Activated CD4-positive, alpha-beta memory T cell treated with anti-CD3 and anti-CD28 coated beads for 36 hours (primary cell): ENCODE results near the gene GPC5. TPM values are rescaled to one million over a fixed set of nuclear protein-coding genes. Genes with fewer than 3 reads are reported as not detected.
"Not testable (repeated sequence)": the region's sequence is repeated elsewhere in the genome, so short reads cannot be mapped to it uniquely, and the experiment has no call there.

Experiments used
- CTCF ChIA-PET: fragments of 350-600 bp; sonication (Branson Sonifier 250); formaldehyde crosslinking; loops from one replicate; lab custom pipeline; 2021; ENCODE audit warnings: antibody characterized with exemption, inconsistent platforms; lab: Charles Lee
- POLR2A ChIA-PET: fragments of 350-600 bp; sonication (Branson Sonifier 250); formaldehyde crosslinking; loops from one replicate; lab custom pipeline; 2021; ENCODE audit warnings: antibody characterized with exemption; lab: Charles Lee
- DNase-seq: peaks from one replicate; pipeline ENCODE4 v3.0.0-alpha.2; 2020
- H3K27ac Mint-ChIP-seq: one replicate; pipeline ENCODE4 v1.8.0; 2021; ENCODE audit warnings: mixed read lengths
- H3K27me3 Mint-ChIP-seq: one replicate; pipeline ENCODE4 v1.8.0; 2021; ENCODE audit warnings: mixed read lengths
- H3K36me3 Mint-ChIP-seq: one replicate; pipeline ENCODE4 v1.8.0; 2021; ENCODE audit warnings: mixed read lengths
- H3K4me1 Mint-ChIP-seq: one replicate; pipeline ENCODE4 v1.8.0; 2021; ENCODE audit warnings: low read depth, mixed read lengths
- H3K4me3 Mint-ChIP-seq: one replicate; pipeline ENCODE4 v1.8.0; 2021; ENCODE audit warnings: mild to moderate bottlenecking, mixed read lengths
- H3K9me3 Mint-ChIP-seq: one replicate; pipeline ENCODE4 v1.8.0; 2021; ENCODE audit warnings: mixed read lengths
- intact Hi-C: fragments of 100-400 bp; cut with micrococcal nuclease; formaldehyde crosslinking; loops from one replicate; pipeline ENCODE4 v1.15.1; 2023
- total RNA-seq, 2 experiments: library from RNA; stranded (reverse); gene quantifications; one replicate each; pipeline ENCODE4 v1.2.3, GENCODE V29; 2021

The GPC5 gene
- total RNA-seq, 2 experiments from 2014 or later, result 0.17 to 0.29 TPM

DNA sequence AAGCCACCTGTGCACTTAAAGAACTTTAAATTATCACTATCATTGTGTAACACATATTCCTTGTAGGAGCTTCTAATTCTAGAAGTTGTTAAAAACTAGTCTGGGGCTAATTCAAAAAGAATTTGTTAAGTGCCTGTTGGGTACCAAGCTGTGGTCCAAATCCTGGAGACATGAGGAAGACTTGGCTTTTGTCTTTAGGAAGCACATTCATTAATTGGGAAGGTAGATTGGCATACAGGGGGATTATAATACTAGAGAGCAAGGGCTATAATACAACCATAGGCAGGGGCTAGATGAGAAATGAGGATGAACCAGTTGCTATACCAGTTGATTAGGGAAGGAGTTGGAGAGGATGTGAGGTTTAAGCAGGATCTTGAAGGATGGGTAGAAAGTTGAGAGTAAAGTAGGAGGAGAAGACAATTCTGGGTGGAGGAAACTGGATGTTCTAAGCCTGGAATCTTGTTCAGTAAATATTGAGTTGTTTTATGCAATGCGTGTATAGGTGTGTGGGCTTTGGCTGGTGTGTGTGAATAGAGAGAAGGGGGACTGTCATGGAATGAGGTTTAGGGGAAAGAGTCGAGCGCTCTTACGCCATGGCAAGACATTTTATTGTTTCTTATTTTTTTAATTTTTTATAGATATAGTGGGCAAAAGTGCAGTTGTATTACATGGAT lies 350.1 kb downstream of the GPC5 start:
- intact Hi-C loops, result no loop called here
- POLR2A ChIA-PET, result no interaction called here

DNA sequence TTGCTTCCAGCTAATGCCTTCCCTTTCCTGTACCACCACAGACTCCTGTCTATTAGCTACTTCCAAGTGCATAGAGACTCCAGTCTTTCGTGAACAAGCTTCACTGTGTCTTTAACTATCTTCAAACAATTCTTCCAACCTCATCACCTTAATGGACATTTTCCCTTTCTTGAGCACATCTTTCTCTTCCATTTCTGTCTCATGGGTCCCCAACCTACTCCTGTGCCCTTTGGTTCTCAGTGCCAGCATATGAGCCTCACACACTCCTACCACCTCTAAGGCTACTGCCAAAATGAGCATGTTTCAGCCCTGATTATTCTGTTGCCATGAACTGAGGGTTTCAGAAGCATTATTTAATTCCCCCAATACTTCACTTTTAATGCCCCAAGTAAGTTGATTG lies 360.3 kb downstream of the GPC5 start:
- Mint-ChIP-seq H3K9me3 (no peaks in the 10 kb centered on the region), H3K27me3 (no peaks in the 10 kb centered on the region), H3K4me3 (no peak overlapping the region), H3K36me3 (no peaks in the 10 kb centered on the region), H3K27ac (no peak overlapping the region), H3K4me1 (no peaks in the 10 kb centered on the region)
- no peak for DNase-seq
- intact Hi-C loops, result no loop called here
- ChIA-PET CTCF (no interaction called here), POLR2A (no interaction called here)

More for the DNA sequence above, 350.1 kb downstream of the GPC5 start:
- Mint-ChIP-seq H3K36me3 (no peaks in the 10 kb centered on the region), H3K9me3 (no peaks in the 10 kb centered on the region), H3K4me1 (no peaks in the 10 kb centered on the region), H3K4me3 (no peak overlapping the region), H3K27me3 (no peaks in the 10 kb centered on the region), H3K27ac (no peak overlapping the region)
- CTCF ChIA-PET, result no interaction called here
- no peak for DNase-seq

DNA sequence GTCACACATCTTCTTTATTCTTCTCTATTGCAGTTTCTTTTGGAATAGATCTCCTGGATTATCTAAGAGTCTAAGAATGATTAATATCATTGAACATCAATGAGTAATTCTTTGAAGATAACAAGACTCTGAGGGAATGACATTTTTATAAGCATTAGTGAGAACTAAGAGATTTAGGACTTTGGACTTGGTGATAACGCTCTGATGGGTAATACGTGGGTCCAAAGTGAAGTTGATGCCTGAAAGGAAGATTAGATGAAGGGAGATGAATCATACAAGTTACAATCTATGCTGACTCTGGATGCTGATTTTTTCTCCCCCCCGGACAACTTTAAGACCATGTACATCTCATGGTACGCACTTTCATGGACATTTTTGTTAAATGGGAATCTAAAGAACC lies 364.5 kb downstream of the GPC5 start:
- Mint-ChIP-seq H3K27ac (no peak overlapping the region), H3K4me1 (no peaks in the 10 kb centered on the region), H3K4me3 (no peak overlapping the region), H3K36me3 (no peaks in the 10 kb centered on the region), H3K27me3 (no peaks in the 10 kb centered on the region), H3K9me3 (no peaks in the 10 kb centered on the region)
- intact Hi-C loops, result no loop called here
- DNase-seq, result no peak
- CTCF ChIA-PET, result no interaction called here
- POLR2A ChIA-PET, result no interaction called here

GRCh38 chr13:91764527-91764926 lies 366.1 kb downstream of the GPC5 start:
- no peak for DNase-seq
- Mint-ChIP-seq H3K4me3 (no peak overlapping the region), H3K4me1 (no peaks in the 10 kb centered on the region), H3K9me3 (no peaks in the 10 kb centered on the region), H3K27me3 (no peaks in the 10 kb centered on the region), H3K36me3 (no peaks in the 10 kb centered on the region), H3K27ac (no peak overlapping the region)
- intact Hi-C loops, result no loop called here
- ChIA-PET CTCF (no interaction called here), POLR2A (no interaction called here)

GRCh38 chr13:91767651-91768050 lies 369.2 kb downstream of the GPC5 start:
- no peak overlapping the region for H3K4me3 Mint-ChIP-seq
- H3K9me3 Mint-ChIP-seq, result no peaks in the 10 kb centered on the region
- H3K27ac Mint-ChIP-seq, result no peak overlapping the region
- CTCF ChIA-PET, result no interaction called here
- no peaks in the 10 kb centered on the region for H3K4me1 Mint-ChIP-seq
- intact Hi-C loops, result no loop called here
- no peaks in the 10 kb centered on the region for H3K36me3 Mint-ChIP-seq
- H3K27me3 Mint-ChIP-seq, result no peaks in the 10 kb centered on the region
- POLR2A ChIA-PET, result no interaction called here
- no peak for DNase-seq

DNA sequence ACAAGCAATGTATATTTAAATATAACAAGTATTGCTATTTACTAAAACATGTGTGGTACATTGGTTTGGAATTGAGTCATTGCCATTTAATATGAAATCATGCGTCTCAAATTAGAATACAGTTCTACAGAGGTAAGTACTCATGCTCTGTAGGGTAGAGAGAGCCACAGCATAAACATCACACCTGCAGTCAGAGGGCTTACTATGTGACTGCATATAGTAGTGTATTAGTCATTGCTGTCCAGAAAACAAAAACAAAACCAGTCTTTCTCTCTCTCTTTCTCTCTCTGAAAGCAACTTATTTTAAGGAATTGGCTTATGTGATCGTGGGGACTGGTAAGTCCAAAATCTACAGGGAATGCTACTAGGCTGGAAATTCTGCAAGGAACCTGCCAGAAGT lies 370.3 kb downstream of the GPC5 start:
- no peak for DNase-seq
- Mint-ChIP-seq H3K27ac (no peak overlapping the region), H3K4me1 (no peaks in the 10 kb centered on the region), H3K36me3 (no peaks in the 10 kb centered on the region), H3K4me3 (no peak overlapping the region), H3K9me3 (no peaks in the 10 kb centered on the region), H3K27me3 (no peaks in the 10 kb centered on the region)
- intact Hi-C loops, result no loop called here
- CTCF ChIA-PET, result no interaction called here
- POLR2A ChIA-PET, result no interaction called here

DNA sequence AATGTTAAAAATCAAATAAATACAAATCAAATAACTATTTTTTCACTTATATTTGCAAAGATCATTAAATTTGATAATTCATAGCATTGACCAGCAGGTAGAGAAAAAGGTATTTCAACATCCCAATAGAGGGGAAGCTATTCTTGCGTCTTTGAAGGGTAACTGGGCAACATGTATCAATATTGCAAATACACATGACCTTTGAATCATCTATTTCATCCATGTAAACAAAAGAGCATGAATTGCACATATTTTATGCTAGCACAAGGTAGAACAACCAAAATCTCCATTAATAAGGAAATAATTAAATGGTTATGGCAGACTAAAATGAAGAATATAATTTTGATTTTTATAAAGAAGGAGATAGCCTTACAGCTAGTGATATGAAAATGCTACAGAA lies 372.8 kb downstream of the GPC5 start:
- H3K36me3 Mint-ChIP-seq, result no peaks in the 10 kb centered on the region
- H3K4me1 Mint-ChIP-seq, result no peaks in the 10 kb centered on the region
- no peak for DNase-seq
- no peaks in the 10 kb centered on the region for H3K9me3 Mint-ChIP-seq
- H3K4me3 Mint-ChIP-seq, result no peak overlapping the region
- CTCF ChIA-PET, result no interaction called here
- H3K27ac Mint-ChIP-seq, result no peak overlapping the region
- no peaks in the 10 kb centered on the region for H3K27me3 Mint-ChIP-seq
- POLR2A ChIA-PET, result no interaction called here
- intact Hi-C loops, result no loop called here

GRCh38 chr13:91773591-91774227 lies 375.3 kb downstream of the GPC5 start:
- no peaks in the 10 kb centered on the region for H3K4me1 Mint-ChIP-seq
- H3K27ac Mint-ChIP-seq, result no peak overlapping the region
- H3K36me3 Mint-ChIP-seq, result no peaks in the 10 kb centered on the region
- intact Hi-C loops, result no loop called here
- no peaks in the 10 kb centered on the region for H3K27me3 Mint-ChIP-seq
- H3K9me3 Mint-ChIP-seq, result no peaks in the 10 kb centered on the region
- H3K4me3 Mint-ChIP-seq, result no peak overlapping the region
- ChIA-PET CTCF (no interaction called here), POLR2A (no interaction called here)
- DNase-seq, result no peak

- Mint-ChIP-seq H3K9me3 (no peaks in the 10 kb centered on the region), H3K27ac (no peak overlapping the region), H3K27me3 (no peaks in the 10 kb centered on the region), H3K36me3 (no peaks in the 10 kb centered on the region), H3K4me1 (no peaks in the 10 kb centered on the region), H3K4me3 (no peak overlapping the region)
- ChIA-PET POLR2A (no interaction called here), CTCF (no interaction called here)
- no peak for DNase-seq
- intact Hi-C loops, result no loop called here
Observed at GRCh38 chr13:91774397-91774796, 376.0 kb downstream of the GPC5 start.

DNA sequence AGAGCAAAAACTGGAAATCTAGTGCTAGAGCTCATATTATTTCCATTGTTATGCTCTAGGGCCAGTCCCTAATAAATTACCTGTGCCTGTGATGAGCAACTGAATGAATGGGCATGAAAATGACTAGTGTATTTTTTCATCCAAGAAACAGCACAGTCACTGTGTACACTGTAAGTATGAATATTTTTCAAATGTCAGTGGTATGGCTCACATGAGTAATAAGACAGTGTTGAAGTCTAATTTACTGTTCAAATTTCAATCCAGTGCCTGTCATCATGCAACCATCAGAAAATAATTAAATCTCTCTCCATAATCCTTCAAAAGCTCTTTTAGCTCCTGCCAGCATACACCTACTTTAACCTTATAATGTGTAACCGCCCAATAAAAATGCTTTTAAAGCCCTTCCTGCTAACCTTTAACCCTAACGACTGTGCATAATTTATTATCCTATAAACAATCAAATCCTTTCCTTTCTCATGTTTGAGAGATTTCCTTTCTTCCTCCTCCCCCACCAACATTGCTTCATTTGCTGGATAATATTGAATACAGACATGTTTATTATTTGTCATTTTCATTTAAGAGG lies 378.3 kb downstream of the GPC5 start:
- H3K36me3 Mint-ChIP-seq, result no peaks in the 10 kb centered on the region
- H3K9me3 Mint-ChIP-seq, result no peaks in the 10 kb centered on the region
- no peak overlapping the region for H3K27ac Mint-ChIP-seq
- no peak for DNase-seq
- H3K27me3 Mint-ChIP-seq, result no peaks in the 10 kb centered on the region
- H3K4me1 Mint-ChIP-seq, result no peaks in the 10 kb centered on the region
- intact Hi-C loops, result no loop called here
- no peak overlapping the region for H3K4me3 Mint-ChIP-seq
- POLR2A ChIA-PET, result no interaction called here
- CTCF ChIA-PET, result no interaction called here

DNA sequence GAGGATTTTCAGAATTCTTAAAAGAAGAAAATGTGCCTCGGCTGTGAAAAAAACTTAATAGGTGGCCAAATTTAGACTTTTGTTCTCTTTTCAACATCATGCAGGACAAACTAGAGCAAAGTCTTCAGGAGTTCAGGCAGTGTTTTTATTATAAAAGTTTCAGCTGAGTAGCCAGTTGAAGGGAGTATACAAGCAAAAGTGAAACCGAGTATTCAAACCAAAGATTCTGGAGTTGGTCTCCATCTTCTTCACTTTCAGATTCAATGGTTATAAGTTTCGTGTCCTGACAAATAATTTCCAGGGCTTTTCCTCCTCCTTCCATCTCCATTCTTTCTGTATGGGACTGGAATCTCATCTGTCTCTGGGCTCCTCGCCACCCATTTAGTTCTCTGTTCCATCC lies 379.7 kb downstream of the GPC5 start:
- no peak for DNase-seq
- no peaks in the 10 kb centered on the region for H3K36me3 Mint-ChIP-seq
- intact Hi-C loops, result no loop called here
- H3K9me3 Mint-ChIP-seq, result no peaks in the 10 kb centered on the region
- H3K27me3 Mint-ChIP-seq, result no peaks in the 10 kb centered on the region
- no peak overlapping the region for H3K27ac Mint-ChIP-seq
- CTCF ChIA-PET, result no interaction called here
- POLR2A ChIA-PET, result no interaction called here
- H3K4me3 Mint-ChIP-seq, result no peak overlapping the region
- H3K4me1 Mint-ChIP-seq, result no peaks in the 10 kb centered on the region

DNA sequence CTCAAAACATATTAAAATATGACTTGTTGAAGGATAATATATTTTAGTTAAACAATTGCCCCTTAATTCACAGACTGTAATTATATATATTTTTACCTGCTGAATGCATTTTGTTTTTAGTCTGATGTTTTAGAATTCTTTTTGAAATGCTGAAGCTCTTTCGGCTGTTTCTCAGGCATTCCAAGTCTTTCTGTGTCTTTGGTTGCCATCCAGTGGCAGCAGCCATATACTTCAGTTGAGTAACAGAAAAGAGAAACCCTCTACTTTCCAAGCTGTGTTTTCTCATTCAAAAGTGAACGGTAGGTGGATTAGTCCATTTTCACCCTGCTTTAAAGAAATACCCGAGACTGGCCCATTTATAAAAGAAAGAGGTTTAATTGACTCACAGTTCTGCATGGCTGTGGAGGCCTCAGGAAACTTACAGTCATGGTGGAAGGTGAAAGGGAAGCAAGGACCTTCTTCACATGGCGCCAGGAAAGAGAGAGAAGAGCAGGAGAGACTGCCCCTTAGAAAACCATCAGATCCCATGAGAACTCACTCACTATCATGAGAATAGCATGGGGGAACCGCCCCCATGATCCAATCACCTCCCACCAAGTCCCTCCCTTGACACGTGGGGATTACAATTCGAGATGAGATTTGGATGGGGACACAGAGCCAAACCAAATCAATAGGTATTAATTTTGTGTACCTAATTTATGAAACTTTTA lies 383.7 kb downstream of the GPC5 start:
- DNase-seq, H3K27me3 Mint-ChIP-seq, intact Hi-C loops, H3K4me1 Mint-ChIP-seq, POLR2A ChIA-PET, H3K36me3 Mint-ChIP-seq, H3K4me3 Mint-ChIP-seq, H3K27ac Mint-ChIP-seq, CTCF ChIA-PET, H3K9me3 Mint-ChIP-seq: not testable (repeated sequence)
